ENCODE data around the gene KRTAP12-2. TPM values are rescaled to one million over a fixed set of nuclear protein-coding genes. Genes with fewer than 3 reads are reported as not detected.
"Not testable (repeated sequence)": the region's sequence is repeated elsewhere in the genome, so short reads cannot be mapped to it uniquely, and the experiment has no call there.

Gene KRTAP12-2
- total RNA-seq, 2 donors from 2014 or later, result not detected

DNA sequence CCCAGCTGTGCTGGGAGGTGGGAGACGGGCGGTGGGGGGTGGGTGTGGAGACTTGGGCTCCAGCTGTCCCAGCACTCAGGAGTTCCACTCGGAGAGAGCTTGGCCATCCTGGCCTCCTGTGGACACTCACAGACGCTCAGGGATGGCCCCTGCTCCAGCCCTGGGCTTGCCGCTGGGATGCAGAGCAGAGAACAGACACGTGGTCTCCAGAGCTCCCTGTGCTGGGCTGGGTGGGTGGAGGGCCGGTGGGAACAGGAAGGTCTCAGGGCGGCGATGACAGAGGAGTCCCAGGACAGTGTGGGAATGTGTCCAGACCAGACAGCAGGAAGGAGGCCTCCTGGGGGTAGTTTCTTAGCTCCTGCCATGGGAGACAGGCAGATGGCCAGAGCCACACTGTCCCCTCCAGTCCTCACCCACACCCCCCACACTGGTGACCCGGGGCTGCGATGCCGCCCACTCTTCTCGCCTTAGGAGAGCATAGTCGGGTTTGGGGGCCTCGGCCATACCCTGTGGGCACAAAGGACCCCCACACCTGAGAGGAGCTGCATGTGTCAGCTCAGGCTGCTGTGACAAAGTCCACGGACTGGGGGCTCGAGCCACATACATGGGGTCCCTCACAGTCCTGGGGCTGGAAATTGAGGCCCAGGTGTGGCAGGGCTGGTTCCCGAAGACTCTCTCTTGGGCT, 37.9 kb downstream of the KRTAP12-2 start:
- no peak overlapping the region for H3K4me3 ChIP-seq (ENCODE audit: low read length)
- 87 to 98% methylated on average over 9 to 18 of the region's 18 CpGs for WGBS, 2 experiments (ENCODE audit: insufficient coverage in 1 of 2, insufficient read length in 1 of 2)
- TF ChIP-seq, protein P1, sequence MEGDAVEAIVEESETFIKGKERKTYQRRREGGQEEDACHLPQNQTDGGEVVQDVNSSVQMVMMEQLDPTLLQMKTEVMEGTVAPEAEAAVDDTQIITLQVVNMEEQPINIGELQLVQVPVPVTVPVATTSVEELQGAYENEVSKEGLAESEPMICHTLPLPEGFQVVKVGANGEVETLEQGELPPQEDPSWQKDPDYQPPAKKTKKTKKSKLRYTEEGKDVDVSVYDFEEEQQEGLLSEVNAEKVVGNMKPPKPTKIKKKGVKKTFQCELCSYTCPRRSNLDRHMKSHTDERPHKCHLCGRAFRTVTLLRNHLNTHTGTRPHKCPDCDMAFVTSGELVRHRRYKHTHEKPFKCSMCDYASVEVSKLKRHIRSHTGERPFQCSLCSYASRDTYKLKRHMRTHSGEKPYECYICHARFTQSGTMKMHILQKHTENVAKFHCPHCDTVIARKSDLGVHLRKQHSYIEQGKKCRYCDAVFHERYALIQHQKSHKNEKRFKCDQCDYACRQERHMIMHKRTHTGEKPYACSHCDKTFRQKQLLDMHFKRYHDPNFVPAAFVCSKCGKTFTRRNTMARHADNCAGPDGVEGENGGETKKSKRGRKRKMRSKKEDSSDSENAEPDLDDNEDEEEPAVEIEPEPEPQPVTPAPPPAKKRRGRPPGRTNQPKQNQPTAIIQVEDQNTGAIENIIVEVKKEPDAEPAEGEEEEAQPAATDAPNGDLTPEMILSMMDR (conservative IDR thresholded peaks at IDR 0.05), result no peak

DNA sequence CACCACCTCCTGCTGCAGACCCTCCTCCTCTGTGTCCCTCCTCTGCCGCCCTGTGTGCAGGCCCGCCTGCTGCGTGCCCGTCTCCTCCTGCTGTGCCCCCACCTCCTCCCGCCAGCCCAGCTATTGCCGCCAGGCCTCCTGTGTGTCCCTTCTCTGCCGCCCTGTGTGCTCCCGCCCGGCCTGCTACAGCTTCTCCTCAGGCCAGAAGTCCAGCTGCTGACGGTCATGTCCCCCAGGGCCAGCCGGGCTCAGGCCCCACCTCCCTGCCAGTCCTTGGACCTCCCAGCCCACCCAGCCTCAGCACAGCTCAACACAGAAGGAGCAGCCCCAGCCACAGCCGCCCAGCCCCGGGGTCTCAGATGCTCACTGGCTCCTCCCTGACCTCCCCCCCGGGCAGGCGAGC, 38.9 kb downstream of the KRTAP12-2 start:
- H3K36me3 Mint-ChIP-seq (ENCODE audit: low read depth); H3K27ac ChIP-seq (ENCODE audit: low read depth, low read length); H3K4me1 ChIP-seq (ENCODE audit: control insufficient read depth, insufficient read depth, low read length); H3K9ac ChIP-seq (ENCODE audit: extremely low read depth, low read length, poor library complexity, severe bottlenecking); H3K4me1 Mint-ChIP-seq; H3K4me3 Mint-ChIP-seq; H3K36me3 ChIP-seq (ENCODE audit: control insufficient read depth, insufficient read depth, low read length); H3K4me3 ChIP-seq (ENCODE audit: low read length); H3K27me3 ChIP-seq (ENCODE audit: control insufficient read depth, insufficient read depth, low read length, poor library complexity, severe bottlenecking); H3K27ac Mint-ChIP-seq; H3K27me3 Mint-ChIP-seq (ENCODE audit: insufficient read depth): not testable (repeated sequence)
- DNase-seq, result peak; percentile 44
- 90 to 93% methylated on average over 3 to 15 of the region's 15 CpGs for WGBS, 2 experiments (ENCODE audit: insufficient coverage in 1 of 2, insufficient read length in 1 of 2)
- H3K9me3 Mint-ChIP-seq, result peaks cover 42% of the 10 kb centered on the region
- peaks cover 35% of the 10 kb centered on the region for H3K9me3 ChIP-seq (ENCODE audit: control insufficient read depth, low read length)

More for the DNA sequence above, 37.9 kb downstream of the KRTAP12-2 start:
- Mint-ChIP-seq H3K9me3 (peaks cover 32% of the 10 kb centered on the region), H3K4me3 (no peak overlapping the region), H3K4me1 (no peaks in the 10 kb centered on the region), H3K36me3 (ENCODE audit: low read depth) (peaks cover 3% of the 10 kb centered on the region), H3K27ac (no peak overlapping the region), H3K27me3 (ENCODE audit: insufficient read depth) (peaks cover 3% of the 10 kb centered on the region)
- Histone ChIP-seq H3K4me1 (ENCODE audit: control insufficient read depth, insufficient read depth, low read length) (no peaks in the 10 kb centered on the region), H3K9me3 (ENCODE audit: control insufficient read depth, low read length) (peaks cover 25% of the 10 kb centered on the region), H3K9ac (ENCODE audit: extremely low read depth, low read length, poor library complexity, severe bottlenecking) (no peak overlapping the region), H3K27me3 (ENCODE audit: control insufficient read depth, insufficient read depth, low read length, poor library complexity, severe bottlenecking) (no peaks in the 10 kb centered on the region), H3K36me3 (ENCODE audit: control insufficient read depth, insufficient read depth, low read length) (no peaks in the 10 kb centered on the region), H3K27ac (ENCODE audit: low read depth, low read length) (no peak overlapping the region)
- DNase-seq, result peak; percentile 34

DNA sequence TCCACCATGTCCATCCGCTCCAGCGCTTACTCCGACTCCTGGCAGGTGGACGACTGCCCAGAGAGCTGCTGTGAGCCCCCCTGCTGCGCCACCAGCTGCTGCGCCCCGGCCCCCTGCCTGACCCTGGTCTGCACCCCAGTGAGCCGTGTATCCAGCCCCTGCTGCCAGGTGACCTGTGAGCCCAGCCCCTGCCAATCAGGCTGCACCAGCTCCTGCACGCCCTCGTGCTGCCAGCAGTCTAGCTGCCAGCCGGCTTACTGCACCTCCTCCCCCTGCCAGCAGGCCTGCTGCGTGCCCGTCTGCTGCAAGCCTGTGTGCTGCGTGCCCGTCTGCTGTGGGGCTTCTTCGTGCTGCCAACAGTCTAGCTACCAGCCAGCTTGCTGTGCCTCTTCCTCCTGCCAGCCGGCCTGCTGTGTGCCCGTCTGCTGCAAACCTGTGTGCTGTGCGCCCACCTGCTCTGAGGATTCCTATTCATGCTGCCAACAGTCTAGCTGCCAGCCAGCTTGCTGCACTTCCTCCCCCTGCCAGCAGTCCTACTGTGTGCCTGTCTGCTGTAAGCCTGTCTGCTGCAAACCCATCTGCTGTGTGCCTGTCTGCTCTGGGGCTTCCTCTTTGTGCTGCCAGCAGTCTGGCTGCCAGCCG, 39.4 kb downstream of the KRTAP12-2 start:
- not testable (repeated sequence) for H3K27me3 ChIP-seq (ENCODE audit: control insufficient read depth, insufficient read depth, low read length, poor library complexity, severe bottlenecking); H3K4me3 ChIP-seq (ENCODE audit: low read length); H3K9ac ChIP-seq (ENCODE audit: extremely low read depth, low read length, poor library complexity, severe bottlenecking); H3K4me3 Mint-ChIP-seq; H3K36me3 ChIP-seq (ENCODE audit: control insufficient read depth, insufficient read depth, low read length); H3K27me3 Mint-ChIP-seq (ENCODE audit: insufficient read depth); DNase-seq; H3K4me1 ChIP-seq (ENCODE audit: control insufficient read depth, insufficient read depth, low read length); H3K27ac ChIP-seq (ENCODE audit: low read depth, low read length); H3K36me3 Mint-ChIP-seq (ENCODE audit: low read depth); H3K27ac Mint-ChIP-seq; H3K4me1 Mint-ChIP-seq
- H3K9me3 ChIP-seq (ENCODE audit: control insufficient read depth, low read length), result peaks cover 34% of the 10 kb centered on the region
- H3K9me3 Mint-ChIP-seq, result peaks cover 44% of the 10 kb centered on the region
- WGBS, 2 experiments (ENCODE audit: insufficient coverage in 1 of 2, insufficient read length in 1 of 2), result 87 to 88% methylated on average over 8 to 20 of the region's 20 CpGs

DNA sequence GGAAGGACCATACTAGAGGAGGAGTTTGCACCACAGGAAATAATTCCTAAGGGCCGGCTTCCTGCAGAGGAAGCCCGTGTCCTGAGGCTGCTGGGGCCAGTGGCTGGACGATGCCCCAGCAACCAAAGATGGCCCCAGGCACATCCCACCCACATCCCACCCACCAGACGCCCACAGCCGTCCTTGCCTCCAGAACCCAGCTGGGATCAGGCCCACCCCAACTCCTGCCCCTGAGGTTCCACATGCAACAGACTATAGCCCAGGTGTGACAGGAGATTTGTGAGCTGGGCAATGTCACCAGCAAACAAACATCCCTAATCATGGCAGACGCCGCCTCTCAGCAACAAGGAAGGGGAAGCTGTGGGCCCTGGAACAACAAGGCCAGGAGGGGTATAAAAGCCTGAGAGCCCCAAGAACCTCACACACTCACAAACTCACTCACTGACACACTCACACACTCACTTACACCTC, 40.0 kb downstream of the KRTAP12-2 start, which contains the start of gene KRTAP10-9:
Gene KRTAP10-9, plus strand, starts transcription at position 421 of the 471 bp plus-strand sequence. CDS start 79 bp downstream, outside the sequence.
- no peak within 1 kb of the TSS for H3K27ac ChIP-seq (ENCODE audit: low read depth, low read length)
- peaks cover 34% of the 10 kb centered on the region for H3K9me3 ChIP-seq (ENCODE audit: control insufficient read depth, low read length)
- no peak within 1 kb of the TSS for H3K4me3 ChIP-seq (ENCODE audit: low read length)
- H3K9me3 Mint-ChIP-seq, result peaks cover 43% of the 10 kb centered on the region
- no peaks in the 10 kb centered on the region for H3K36me3 ChIP-seq (ENCODE audit: control insufficient read depth, insufficient read depth, low read length)
- no peak within 1 kb of the TSS for H3K4me3 Mint-ChIP-seq
- H3K4me1 Mint-ChIP-seq, result no peaks in the 10 kb centered on the region
- peaks cover 1% of the 10 kb centered on the region for H3K27me3 Mint-ChIP-seq (ENCODE audit: insufficient read depth)
- H3K27ac Mint-ChIP-seq, result no peak within 1 kb of the TSS
- no peak within 1 kb of the TSS for H3K9ac ChIP-seq (ENCODE audit: extremely low read depth, low read length, poor library complexity, severe bottlenecking)
- peaks cover 2% of the 10 kb centered on the region for H3K36me3 Mint-ChIP-seq (ENCODE audit: low read depth)
- TF ChIP-seq, protein P1 (conservative IDR thresholded peaks at IDR 0.05), result no peak
- DNase-seq, result peak; percentile 29
- no peaks in the 10 kb centered on the region for H3K27me3 ChIP-seq (ENCODE audit: control insufficient read depth, insufficient read depth, low read length, poor library complexity, severe bottlenecking)
- 86 to 100% methylated on average over 2 to 7 of the region's 7 CpGs for WGBS, 2 experiments (ENCODE audit: insufficient coverage in 1 of 2, insufficient read length in 1 of 2)
- no peaks in the 10 kb centered on the region for H3K4me1 ChIP-seq (ENCODE audit: control insufficient read depth, insufficient read depth, low read length)
